Measurements from ENCODE around the gene C1QTNF7.

C1QTNF7 gene

DNA sequence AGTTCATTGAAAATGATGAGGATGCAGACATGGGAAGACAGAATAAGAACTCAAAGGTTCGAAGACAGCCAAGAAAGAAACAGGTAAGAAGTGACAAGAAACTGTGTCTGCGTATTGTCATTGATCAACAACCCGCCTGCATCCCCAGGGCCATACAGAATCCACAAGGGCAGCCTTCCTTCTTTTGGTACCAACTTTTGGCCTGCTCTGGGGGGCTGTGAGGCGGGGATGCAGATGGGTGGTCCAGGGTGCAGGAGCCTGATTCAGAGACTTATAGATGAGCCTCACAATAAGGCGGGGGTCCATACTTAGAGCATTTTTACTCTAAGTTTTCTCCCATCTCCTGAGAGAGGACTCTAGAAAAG lies 50.9 kb downstream of the C1QTNF7 start:
- TF ChIP-seq, protein P1, sequence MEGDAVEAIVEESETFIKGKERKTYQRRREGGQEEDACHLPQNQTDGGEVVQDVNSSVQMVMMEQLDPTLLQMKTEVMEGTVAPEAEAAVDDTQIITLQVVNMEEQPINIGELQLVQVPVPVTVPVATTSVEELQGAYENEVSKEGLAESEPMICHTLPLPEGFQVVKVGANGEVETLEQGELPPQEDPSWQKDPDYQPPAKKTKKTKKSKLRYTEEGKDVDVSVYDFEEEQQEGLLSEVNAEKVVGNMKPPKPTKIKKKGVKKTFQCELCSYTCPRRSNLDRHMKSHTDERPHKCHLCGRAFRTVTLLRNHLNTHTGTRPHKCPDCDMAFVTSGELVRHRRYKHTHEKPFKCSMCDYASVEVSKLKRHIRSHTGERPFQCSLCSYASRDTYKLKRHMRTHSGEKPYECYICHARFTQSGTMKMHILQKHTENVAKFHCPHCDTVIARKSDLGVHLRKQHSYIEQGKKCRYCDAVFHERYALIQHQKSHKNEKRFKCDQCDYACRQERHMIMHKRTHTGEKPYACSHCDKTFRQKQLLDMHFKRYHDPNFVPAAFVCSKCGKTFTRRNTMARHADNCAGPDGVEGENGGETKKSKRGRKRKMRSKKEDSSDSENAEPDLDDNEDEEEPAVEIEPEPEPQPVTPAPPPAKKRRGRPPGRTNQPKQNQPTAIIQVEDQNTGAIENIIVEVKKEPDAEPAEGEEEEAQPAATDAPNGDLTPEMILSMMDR (conservative IDR thresholded peaks at IDR 0.05; ENCODE audit: low read depth): no peak
- POLR2A ChIA-PET (ENCODE audit: low non-redundant PET): no interaction called here

DNA sequence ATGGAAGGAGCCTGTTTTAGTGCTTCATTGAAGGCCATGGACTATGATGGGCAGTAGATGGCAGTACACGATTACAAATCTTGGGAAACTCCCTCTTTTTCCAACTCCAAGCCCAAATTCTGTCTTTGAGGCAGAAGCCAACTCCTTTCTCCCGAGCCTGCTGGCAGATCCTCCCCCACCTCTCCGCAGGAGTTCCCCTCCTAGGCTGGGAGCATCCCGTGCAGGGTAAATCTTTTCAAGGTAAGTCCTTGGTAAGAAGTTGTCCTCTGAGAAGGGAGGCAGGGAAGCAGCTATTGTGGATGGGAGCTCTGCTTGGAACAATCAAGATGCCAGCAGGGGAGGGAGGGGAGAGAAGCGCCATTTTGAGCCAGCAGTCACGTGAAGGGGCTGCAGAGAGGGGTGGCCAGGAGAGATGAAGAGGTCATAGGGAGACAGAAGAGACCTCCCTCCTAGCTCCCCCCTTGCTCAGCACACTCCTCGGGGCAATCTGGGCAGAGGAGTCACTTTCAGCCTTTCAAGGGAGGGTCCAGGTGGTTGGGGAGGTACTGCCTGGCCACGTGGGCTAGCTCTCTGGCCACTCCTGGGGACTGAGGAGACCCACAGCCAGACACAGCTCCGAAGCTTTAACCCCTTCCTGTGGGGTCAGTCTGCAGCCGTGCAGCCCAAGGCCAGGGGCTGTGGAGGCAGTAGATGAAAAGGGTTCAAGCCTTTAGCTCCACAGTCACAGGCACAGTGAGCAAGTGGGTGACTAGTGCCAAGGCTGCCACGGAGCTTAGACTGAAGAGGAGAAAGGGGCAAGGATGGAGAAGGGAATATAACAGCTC lies 51.5 kb downstream of the C1QTNF7 start:
- POLR2A ChIA-PET (ENCODE audit: low non-redundant PET): no interaction called here
- DNase-seq (ENCODE audit: low spot score): peak; percentile 72
- H3K27ac ChIP-seq: peak overlapping the region; percentile 79
- TF ChIP-seq, protein P1 (conservative IDR thresholded peaks at IDR 0.05; ENCODE audit: low read depth): peak; percentile 73
- CTCF ChIA-PET: interaction anchor here (0.6 to 1.5 kb wide), 5 partner anchors 170 to 1940 kb away, joined by 3 to 7 read pairs (median 3); no protein-coding TSS in a partner anchor

More for the DNA sequence above, 50.9 kb downstream of the C1QTNF7 start:
- H3K27ac ChIP-seq: peak overlapping the region; percentile 79
- CTCF ChIA-PET: interaction anchor here (1.0 to 1.5 kb wide), 2 partner anchors 171 to 327 kb away, joined by 6 to 7 read pairs; no protein-coding TSS in a partner anchor
- DNase-seq (ENCODE audit: low spot score): no peak

DNA sequence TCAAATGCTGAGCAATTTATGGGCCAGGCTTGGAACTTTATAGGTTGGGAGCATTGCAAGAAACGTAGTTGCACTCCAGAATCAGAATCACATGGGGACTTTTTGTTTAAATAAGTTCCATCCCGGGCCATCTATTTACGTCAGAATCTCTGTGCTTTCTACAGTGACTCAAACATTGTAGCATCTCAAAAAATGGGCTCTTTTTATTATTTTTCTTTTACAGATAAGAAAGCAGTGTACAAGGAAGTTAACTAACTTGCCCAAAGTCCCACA lies 52.0 kb downstream of the C1QTNF7 start:
- ChIA-PET CTCF (interaction anchor here (0.6 to 1.5 kb wide), 2 partner anchors 326 to 829 kb away, joined by 3 to 7 read pairs; no protein-coding TSS in a partner anchor), POLR2A (ENCODE audit: low non-redundant PET) (no interaction called here)
- peak overlapping the region; percentile 79 for H3K27ac ChIP-seq
- DNase-seq (ENCODE audit: low spot score): no peak
- TF ChIP-seq, protein P1 (conservative IDR thresholded peaks at IDR 0.05; ENCODE audit: low read depth): no peak

DNA sequence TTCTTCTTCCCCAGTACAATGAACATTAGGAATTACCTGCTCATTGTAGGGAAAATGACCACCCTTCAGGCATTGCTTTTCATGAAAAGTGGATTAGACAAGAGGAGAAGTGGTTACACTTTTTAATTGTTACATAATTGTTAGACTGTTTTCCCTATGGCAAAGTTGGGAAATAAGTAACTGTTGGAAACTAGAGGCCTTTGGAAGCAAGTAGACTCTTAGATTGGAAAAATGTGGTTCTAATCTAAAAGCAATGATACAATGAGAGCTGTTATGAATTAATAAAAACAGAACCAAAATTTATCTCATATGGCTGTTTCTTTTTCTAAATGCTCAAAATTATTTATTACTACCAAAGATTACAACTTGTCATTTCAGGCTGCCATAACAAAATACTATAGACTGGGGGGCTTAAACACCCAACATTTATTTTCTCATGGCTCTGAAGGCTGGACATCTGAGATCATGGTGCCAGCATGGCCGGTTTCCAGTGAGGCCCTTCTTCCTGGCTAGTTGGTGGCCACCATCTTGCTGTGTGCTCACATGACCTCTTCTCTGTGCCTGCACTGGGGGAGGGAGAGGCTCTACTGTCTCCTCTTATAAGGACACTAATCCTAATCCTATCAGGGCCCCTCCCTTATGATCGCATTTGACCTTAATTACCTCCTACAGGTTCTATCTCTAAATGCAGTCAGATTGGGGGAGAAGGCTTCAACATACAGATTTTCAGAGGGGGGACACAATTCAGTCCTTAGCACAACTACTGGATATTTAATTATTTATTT lies 54.3 kb downstream of the C1QTNF7 start:
- ChIA-PET CTCF (no interaction called here), POLR2A (ENCODE audit: low non-redundant PET) (no interaction called here)
- TF ChIP-seq, protein P1 (conservative IDR thresholded peaks at IDR 0.05; ENCODE audit: low read depth): no peak
- no peak overlapping the region for H3K27ac ChIP-seq
- DNase-seq (ENCODE audit: low spot score): no peak

DNA sequence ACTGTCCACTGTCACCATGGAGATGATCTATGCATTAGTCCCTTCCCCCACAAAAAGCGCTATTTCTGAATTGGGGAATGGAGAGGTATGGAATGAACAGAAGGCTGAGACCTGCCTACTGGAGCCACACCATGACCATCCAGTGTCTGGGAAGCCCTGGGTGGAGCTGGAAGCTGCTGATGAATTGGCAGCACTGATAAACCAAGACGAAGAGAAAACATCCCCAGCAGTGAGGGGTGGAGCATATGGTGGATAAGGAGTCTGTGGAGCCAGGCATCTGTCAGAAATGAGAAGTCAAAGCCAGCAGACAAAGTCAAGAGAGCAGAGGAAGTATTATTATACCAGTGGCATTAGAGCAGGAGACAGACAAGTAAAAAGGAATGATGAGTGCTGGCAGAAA lies 55.0 kb downstream of the C1QTNF7 start:
- POLR2A ChIA-PET (ENCODE audit: low non-redundant PET): no interaction called here
- DNase-seq (ENCODE audit: low spot score): no peak
- H3K27ac ChIP-seq: no peak overlapping the region
- CTCF ChIA-PET: no interaction called here
- TF ChIP-seq, protein P1 (conservative IDR thresholded peaks at IDR 0.05; ENCODE audit: low read depth): no peak

DNA sequence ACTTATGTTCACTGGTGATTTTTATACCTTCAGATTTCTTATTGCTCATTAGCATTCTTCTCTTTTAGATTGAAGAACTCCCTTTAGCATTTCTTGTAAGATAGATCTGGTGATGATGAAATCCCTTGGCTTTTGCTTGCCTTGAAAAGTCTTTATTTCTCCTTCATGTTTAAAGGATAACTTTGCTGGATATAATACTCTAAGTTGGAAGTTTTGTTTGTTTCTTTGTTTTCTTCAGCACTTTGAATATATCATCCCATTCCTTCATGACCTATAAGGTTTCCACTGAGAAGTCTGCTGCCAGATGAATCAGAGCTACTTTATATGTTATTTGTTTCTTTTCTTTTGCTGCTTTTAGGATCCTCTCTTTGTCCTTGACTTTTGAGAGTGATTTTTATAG lies 60.3 kb downstream of the C1QTNF7 start:
- POLR2A ChIA-PET (ENCODE audit: low non-redundant PET): no interaction called here

More for the DNA sequence above, 60.3 kb downstream of the C1QTNF7 start:
- no peak for DNase-seq (ENCODE audit: low spot score)
- TF ChIP-seq, protein P1 (conservative IDR thresholded peaks at IDR 0.05; ENCODE audit: low read depth): no peak
- CTCF ChIA-PET: interaction anchor here (0.7 to 0.8 kb wide), 2 partner anchors 18 to 126 kb away, joined by 3 read pairs; no protein-coding TSS in a partner anchor
- no peak overlapping the region for H3K27ac ChIP-seq

Measured in RWPE1 (cell line).